Stimulated activated naive CD4-positive, alpha-beta T cell (primary cell): ENCODE data around the gene MRC1.

Source experiments
- DNase-seq, 6 experiments: peaks; one replicate each; lab custom pipeline; 2025; lab: John Stamatoyannopoulos, UW

The MRC1 gene

DNA sequence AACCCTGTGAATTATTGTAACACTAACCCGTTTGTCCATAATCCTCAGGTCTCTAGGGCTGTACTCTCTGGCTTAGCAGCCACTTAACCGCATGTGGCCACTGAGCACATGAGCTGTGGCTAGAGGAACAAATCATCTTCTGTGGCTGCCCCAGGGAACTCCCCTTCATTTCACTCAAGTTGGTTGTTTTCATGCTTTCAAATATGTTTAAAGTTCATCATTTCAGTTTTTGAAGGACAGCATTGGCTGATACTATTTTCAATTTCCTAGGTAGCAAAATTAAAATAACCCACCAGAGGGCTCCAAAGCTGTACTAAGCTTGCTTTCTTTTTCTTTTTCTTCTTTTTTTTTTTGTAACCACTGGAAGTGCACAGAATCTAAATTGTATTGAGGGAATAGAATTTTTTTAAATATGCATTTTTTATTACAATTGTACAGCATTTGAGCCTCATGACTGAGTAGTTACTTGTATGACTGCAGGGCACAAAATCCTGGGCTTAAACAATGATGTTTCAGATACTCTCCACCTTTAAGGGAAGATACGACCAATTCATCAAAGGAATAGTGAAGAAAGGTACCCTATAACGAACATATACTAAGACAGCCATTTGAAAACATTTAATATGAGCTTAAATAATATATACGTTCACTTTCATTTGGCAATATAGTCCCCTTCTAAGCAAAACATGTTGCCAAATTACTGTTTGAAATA lies 38.6 kb downstream of the MRC1 start:
- no peak for DNase-seq

GRCh38 chr10:17848646-17849045 lies 39.5 kb downstream of the MRC1 start:
- no peak for DNase-seq

DNA sequence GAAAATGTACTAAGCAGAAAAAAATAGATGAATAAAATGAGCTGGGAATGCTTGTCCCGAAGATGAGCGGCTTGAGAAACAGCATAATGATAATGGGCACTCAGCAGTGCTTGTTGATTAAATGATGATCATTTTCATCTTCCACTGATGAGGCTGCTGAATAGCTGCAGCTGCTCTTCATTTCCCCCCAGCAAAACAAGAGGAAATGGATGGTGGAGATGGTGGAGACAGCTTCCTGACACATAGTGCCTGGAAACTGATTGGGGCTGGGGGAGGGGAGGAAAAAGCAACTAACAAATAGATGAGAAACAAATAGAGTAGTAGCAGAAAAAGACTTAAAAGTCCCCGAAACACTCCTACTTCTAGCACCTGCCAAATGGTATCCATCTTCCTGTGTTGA lies 41.4 kb downstream of the MRC1 start:
- DNase-seq: no peak

- no peak for DNase-seq
These were observed 42.5 kb downstream of the MRC1 start for GRCh38 chr10:17851611-17852010.

DNA sequence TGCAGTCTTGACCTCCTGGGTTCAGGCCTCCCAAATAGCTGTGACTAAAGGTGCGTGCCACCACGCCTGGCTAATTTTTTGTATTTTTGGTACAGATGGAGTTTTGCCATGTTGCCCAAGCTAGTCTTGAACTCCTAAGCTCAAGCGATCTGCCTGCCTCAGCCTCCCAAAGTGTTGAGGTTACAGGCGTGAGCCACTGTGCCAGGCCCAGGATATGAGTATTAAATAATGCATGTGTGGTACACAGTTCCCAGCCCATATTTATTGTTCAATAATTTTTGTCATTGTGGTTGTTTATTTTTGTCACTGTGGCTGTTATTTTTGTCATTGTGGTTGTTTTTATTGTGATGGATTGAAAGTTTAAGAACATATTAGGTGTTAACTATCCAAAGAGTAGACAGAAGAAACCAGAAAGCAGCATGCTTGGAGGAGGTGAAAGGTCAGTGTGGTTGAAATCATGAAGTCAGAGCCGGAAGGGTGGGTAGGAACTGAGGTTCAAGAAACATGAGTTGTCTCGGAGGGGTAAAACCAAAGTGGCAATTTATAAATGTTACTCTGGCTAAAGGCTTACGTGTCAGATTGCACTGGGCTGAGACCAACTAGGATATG lies 45.0 kb downstream of the MRC1 start:
- DNase-seq: no peak

GRCh38 chr10:17857040-17857439 lies 47.9 kb downstream of the MRC1 start:
- DNase-seq: no peak

- no peak for DNase-seq
These were observed 50.5 kb downstream of the MRC1 start for GRCh38 chr10:17859492-17860156.

GRCh38 chr10:17861760-17862159 lies 52.6 kb downstream of the MRC1 start:
- no peak for DNase-seq

GRCh38 chr10:17865351-17865750 lies 56.2 kb downstream of the MRC1 start:
- DNase-seq: no peak

- no peak for DNase-seq
These were observed 57.2 kb downstream of the MRC1 start for GRCh38 chr10:17866346-17866745.

- no peak for DNase-seq
These were observed 57.9 kb downstream of the MRC1 start for GRCh38 chr10:17867056-17867455.

DNA sequence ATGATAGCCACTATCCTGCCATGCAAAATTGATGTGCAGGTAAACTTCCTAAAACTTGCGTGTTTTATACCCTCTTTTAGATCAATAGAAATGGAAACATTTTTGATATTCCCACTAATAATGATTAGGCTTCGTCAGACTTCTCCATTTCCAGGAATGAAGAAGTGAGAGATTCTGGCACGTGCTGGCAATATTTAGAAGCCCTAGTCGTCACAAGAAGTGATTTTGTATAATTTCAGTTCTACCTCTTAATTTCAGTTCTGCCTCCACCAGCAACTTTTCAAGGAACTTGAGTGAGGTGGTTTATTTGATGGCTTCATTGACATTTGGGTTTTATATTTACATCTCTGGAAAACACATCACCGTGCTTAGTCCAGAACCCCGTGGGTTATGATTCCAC lies 61.9 kb downstream of the MRC1 start:
- DNase-seq: no peak

DNA sequence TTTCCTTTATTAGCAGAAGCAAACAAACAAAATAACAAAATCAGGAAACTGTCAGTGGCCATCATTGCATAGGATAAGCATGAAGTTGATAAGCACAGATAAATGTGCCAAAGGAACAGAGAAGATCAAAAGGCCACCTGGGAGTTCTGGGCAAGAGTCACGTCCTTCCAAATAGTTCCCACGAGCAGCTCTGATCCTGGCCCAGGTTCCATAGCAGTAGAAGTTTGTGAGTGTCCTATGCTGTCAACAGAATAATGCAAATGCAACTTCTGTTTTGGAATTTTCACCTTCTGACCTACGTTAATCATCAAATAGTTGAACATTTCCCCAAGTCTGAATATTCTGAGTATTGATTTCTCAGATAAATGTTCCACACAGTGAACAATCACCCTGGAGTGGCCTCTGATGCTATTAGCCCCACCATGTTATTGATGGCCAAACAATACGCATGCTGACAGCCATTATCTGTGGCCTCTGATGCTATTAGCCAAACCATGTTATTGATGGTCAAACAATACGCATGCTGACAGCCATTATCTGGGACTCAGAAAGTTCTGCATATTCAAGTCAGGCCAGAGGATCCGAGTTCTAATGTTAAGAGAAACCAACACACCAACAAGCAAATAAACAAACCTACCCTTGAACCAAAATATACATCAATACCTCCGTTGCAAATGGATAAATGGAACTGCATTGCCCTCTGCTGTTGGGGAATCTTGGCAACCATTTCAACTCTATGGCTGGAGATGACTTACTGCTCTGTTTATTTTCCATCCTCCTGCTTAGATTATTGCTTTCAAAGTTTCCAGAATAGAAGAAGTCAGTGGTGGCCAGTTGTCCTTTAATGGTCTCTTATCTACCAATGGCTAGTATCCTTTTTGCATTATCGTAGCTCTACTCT lies 63.3 kb downstream of the MRC1 start:
- no peak for DNase-seq

DNA sequence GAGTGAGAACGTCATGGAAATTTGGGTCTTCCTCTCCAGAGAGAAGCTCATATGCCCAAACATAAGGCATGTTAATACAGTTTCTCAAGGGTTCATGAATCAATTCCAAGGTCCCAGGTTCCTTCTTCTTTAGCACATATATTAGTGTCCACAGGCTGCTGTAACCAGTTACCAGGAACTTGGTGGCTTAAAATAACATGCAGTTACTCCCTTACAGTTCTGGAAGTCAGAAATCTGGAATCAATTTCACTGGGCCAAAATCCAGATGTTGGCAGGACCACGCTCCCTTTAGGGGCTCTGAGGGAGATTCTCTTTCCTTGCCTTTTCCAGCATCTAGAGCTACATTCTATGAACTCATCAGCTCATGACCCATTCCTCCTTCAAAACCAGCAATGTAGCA lies 64.8 kb downstream of the MRC1 start:
- no peak for DNase-seq

DNA sequence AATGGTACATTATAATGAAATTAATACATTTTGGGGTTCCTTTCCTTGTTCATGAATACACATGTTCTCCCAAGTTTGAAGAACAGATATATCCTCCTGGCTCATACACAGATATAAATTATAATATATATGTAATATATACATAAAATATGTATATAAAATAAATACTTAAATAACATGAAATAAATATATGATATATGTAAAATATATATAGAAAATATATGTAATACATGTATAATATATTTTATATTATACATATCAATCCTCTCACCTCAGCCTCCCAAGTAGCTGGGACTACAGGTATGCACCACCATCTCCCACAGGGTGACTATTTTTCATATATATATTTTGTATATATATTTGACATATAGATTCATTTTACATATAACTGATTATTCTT lies 68.0 kb downstream of the MRC1 start:
- DNase-seq: no peak

DNA sequence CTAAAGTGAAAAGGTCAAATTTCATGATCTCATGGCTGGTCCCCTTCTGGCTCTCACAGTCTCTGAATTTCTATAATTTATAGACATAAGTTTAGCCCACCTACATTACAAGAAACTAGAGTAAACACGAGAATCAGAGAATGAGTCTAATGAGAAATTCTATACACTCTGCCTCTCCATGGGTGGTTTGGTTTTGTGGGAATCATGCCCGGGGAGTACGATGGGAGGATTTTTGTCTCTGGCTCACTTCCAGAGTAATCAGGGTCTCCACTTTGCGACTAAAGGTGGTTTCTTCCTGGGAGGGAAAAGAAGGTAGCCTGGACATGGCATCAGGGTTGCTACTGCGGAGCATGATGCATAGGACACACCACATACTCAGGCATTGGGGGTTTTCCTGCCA lies 69.7 kb downstream of the MRC1 start:
- no peak for DNase-seq

GRCh38 chr10:17880601-17881000 lies 71.5 kb downstream of the MRC1 start:
- no peak for DNase-seq

DNA sequence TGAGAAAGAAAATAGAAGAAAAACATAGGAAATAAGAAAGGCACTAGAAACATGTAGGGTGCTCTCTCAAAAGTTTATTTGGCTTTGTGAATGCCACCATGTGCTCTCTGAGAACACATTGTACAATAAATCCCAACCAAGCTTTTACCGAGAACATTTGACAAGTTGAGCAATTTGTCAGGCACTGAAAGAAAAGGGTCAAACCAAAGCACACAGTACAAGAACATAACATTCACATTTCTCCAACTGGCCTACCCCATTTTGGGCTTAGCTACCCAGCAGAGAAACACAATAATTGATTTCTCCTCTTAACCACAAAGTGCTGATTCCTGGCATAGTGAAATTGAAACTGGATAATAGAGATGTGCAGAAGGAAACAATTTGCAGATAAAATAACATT lies 73.4 kb downstream of the MRC1 start:
- no peak for DNase-seq

DNA sequence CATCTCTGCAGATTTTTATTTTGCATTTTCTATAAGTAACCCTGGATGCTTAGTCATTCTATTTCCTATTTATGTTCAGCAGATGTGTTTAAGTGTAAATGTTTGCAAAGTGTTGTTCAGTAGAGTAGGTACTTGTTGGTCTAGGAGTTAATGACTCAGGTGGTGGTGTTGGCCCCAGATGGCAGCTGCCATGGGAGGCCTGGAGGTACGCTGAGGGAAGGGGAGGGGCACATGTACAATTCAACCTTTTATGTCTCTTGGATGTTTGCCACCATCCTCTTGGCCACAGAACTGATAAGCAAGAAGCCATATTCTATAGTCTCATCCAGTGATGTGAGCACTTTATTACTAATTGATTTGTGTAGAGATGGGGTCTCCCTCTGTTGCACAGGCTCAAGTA lies 74.5 kb downstream of the MRC1 start:
- DNase-seq: no peak

GRCh38 chr10:17888189-17888588 lies 79.0 kb downstream of the MRC1 start:
- DNase-seq: no peak

- no peak for DNase-seq
These were observed 82.3 kb downstream of the MRC1 start for GRCh38 chr10:17891435-17891834.

DNA sequence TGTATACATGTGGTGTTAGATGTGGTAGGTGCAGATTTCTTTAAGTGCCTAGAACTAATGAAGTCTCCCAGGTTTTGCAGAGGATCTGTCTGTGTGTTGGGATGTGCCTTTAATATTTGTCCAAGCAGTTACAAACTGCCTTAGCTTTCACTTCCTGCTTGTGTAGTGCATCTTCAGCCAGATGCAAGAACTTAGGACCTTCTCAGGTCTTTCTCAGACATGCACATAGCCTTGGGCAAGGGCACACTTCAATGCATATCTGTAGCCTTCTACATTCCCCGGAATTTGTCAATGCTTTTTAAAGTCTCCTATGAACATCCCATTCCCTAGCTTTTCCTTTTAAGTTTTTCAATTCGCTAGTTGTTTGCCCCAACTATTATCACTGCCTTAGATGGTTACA lies 95.4 kb downstream of the MRC1 start:
- no peak for DNase-seq

DNA sequence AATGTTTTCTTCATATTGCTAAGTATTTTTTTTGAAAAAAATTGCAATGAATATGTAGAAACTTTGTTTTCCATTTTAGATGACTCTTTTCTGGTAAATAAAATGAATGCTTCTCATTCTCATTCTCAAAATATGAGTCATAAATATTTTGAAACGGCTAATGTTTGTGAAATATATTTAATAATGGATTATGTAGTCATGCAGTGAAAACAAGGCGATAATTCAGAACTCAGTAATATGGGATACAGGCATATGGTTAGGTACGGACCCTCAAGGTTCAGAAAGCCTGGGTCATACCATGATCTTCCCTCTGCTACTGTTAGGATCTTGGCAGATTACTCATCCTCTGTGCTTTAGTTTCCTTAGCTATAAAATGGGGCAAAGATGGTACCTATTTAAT lies 96.3 kb downstream of the MRC1 start:
- DNase-seq: no peak
